Endothelial cell of umbilical vein (primary cell): Measurements from ENCODE around the gene RALGAPB. TPM values are rescaled to one million over a fixed set of nuclear protein-coding genes. Genes with fewer than 3 reads are reported as not detected.

Experiments
- BruUV-seq: library from RNA; stranded (reverse); fragments of 400-500 nt; replicated peaks from 2 replicates; lab custom pipeline; 2021; lab: Mats Ljungman, UMichigan
- CTCF ChIA-PET: fragments of 300-600, 350-600 bp; sonication (Branson Sonifier 250); formaldehyde crosslinking; loops from one replicate; lab custom pipeline; 2021; ENCODE audit warnings: antibody characterized with exemption, inconsistent platforms; lab: Charles Lee
- POLR2A ChIA-PET: fragments of 300-600, 350-600 bp; sonication (Branson Sonifier 250); formaldehyde crosslinking; loops from one replicate; lab custom pipeline; 2021; ENCODE audit warnings: antibody characterized with exemption, inconsistent platforms; lab: Charles Lee
- DNase-seq: peaks from one replicate; pipeline ENCODE4 v3.0.0-alpha.2; 2011; ENCODE audit warnings: low read depth, low spot score
- FAIRE-seq: peaks from 2 replicates; lab custom pipeline; 2011; peaks lifted over from hg19 to GRCh38; lab: Jason Lieb, UNC
- H2AFZ ChIP-seq: 2 replicates; pipeline ENCODE4 v1.6.0; 2012; ENCODE audit warnings: low read depth, low read length, control low read depth, inconsistent platforms
- H3K27ac ChIP-seq: 2 replicates; pipeline ENCODE4 v1.5.1; 2011; ENCODE audit warnings: low read depth, mild to moderate bottlenecking, control low read depth, low read length, moderate library complexity; ENCODE audit not compliant: insufficient read depth
- H3K27me3 ChIP-seq, 2 experiments: 2 replicates each; pipeline versions ENCODE4 v1.6.0 to v1.6.1; 2011; ENCODE audit warnings: low read length in 2 of 2, mixed read lengths in 1 of 2; ENCODE audit not compliant: control insufficient read depth in 2 of 2, insufficient read depth in 2 of 2
- H3K36me3 ChIP-seq, 2 experiments: 2 replicates in 1 of 2; 3 replicates in 1 of 2; pipeline ENCODE4 v1.5.1; 2011; ENCODE audit warnings: low read length in 2 of 2, mild to moderate bottlenecking in 1 of 2, moderate library complexity in 1 of 2; ENCODE audit not compliant: control insufficient read depth in 2 of 2, insufficient read depth in 2 of 2; ENCODE audit errors: extremely low read depth in 1 of 2
- H3K4me1 ChIP-seq: 3 replicates; pipeline ENCODE4 v1.5.1; 2011; ENCODE audit warnings: mild to moderate bottlenecking, low read length; ENCODE audit not compliant: control insufficient read depth, insufficient read depth; ENCODE audit errors: extremely low read depth
- H3K4me2 ChIP-seq: 2 replicates; pipeline ENCODE4 v1.6.1; 2011; ENCODE audit warnings: low read length, control low read depth, mixed read lengths; ENCODE audit not compliant: insufficient read depth
- H3K4me3 ChIP-seq, 3 experiments: fragments of 200-600 bp in 1 of 3; sonication (generic), shearing (Covaris generic) in 1 of 3; replicated peaks in 1 of 3; 2 replicates each; pipeline ENCODE4 v1.5.1; 2011 to 2016; ENCODE audit warnings: control low read depth in 3 of 3, low read length in 3 of 3, mild to moderate bottlenecking in 2 of 3, inconsistent platforms in 1 of 3, low read depth in 1 of 3, moderate library complexity in 1 of 3; ENCODE audit not compliant: insufficient read depth in 1 of 3
- H3K79me2 ChIP-seq: 2 replicates; pipeline ENCODE4 v1.6.0; 2012; ENCODE audit warnings: low read length, inconsistent platforms; ENCODE audit not compliant: control insufficient read depth, insufficient read depth
- H3K9ac ChIP-seq: replicated peaks from 2 replicates; pipeline ENCODE3; 2011; ENCODE audit warnings: low read length, control low read depth; ENCODE audit not compliant: insufficient read depth; ENCODE audit errors: extremely low read depth
- H3K9me1 ChIP-seq: replicated peaks from 3 replicates; pipeline ENCODE4 v1.6.0; 2011; ENCODE audit warnings: mild to moderate bottlenecking, low read length; ENCODE audit not compliant: control insufficient read depth, insufficient read depth; ENCODE audit errors: extremely low read depth
- H3K9me3 ChIP-seq: replicated peaks from 2 replicates; pipeline ENCODE4 v1.5.1; 2012; ENCODE audit warnings: low read length, inconsistent platforms; ENCODE audit not compliant: control insufficient read depth, insufficient read depth
- H4K20me1 ChIP-seq: replicated peaks from 2 replicates; pipeline ENCODE3; 2011; ENCODE audit warnings: mild to moderate bottlenecking, low read length; ENCODE audit not compliant: control insufficient read depth, insufficient read depth; ENCODE audit errors: extremely low read depth
- EZH2 ChIP-seq: IDR thresholded peaks from 2 replicates; pipeline ENCODE4 v1.6.1; 2012; ENCODE audit warnings: borderline replicate concordance, low read depth, mild to moderate bottlenecking, moderate library complexity, low read length, inconsistent platforms; ENCODE audit not compliant: severe bottlenecking
- FOS ChIP-seq: IDR thresholded peaks from 2 replicates; pipeline ENCODE4 v1.6.1; 2011; ENCODE audit warnings: mild to moderate bottlenecking, low read length, moderate library complexity, borderline replicate concordance; ENCODE audit not compliant: insufficient read depth
- GATA2 ChIP-seq: IDR thresholded peaks from 2 replicates; pipeline ENCODE4 v1.7.0; 2011; ENCODE audit warnings: low read depth, mild to moderate bottlenecking, moderate library complexity, mixed read lengths, low read length; ENCODE audit not compliant: insufficient read length, insufficient read depth
- JUN ChIP-seq: IDR thresholded peaks from 2 replicates; pipeline ENCODE4 v1.6.1; 2011; ENCODE audit warnings: borderline replicate concordance, low read depth; ENCODE audit not compliant: insufficient read length, insufficient read depth
- MYC ChIP-seq: IDR thresholded peaks from one replicate; pipeline ENCODE4 v1.6.1; 2011; ENCODE audit warnings: mild to moderate bottlenecking, low read depth, low read length
- POLR2A ChIP-seq: IDR thresholded peaks from 2 replicates; pipeline ENCODE4 v1.6.1; 2012; ENCODE audit warnings: low read depth, mild to moderate bottlenecking, control low read depth, low read length
- POLR2AphosphoS5 ChIP-seq: IDR thresholded peaks from 2 replicates; pipeline ENCODE4 v1.6.1; 2012; ENCODE audit warnings: low read depth, mild to moderate bottlenecking, control low read depth, low read length, moderate library complexity; ENCODE audit not compliant: insufficient read depth
- dilution Hi-C: fragments of 300-500 bp; cut with MboI; formaldehyde crosslinking; loops from one replicate; pipeline ENCODE4 v1.15.0; 2019; ENCODE audit warnings: low sequenced_read_pairs; ENCODE audit not compliant: extremely low pct_ligation_motif_present
- intact Hi-C: fragments of 100-400 bp; cut with micrococcal nuclease; formaldehyde crosslinking; loops from one replicate; pipeline ENCODE4 v1.10.0; 2022
- polyA plus RNA-seq, 4 experiments: library from polyadenylated mRNA; depleted of rRNA in 3 of 4; stranded (reverse) in 3 of 4; unstranded in 1 of 4; fragments of >200 nt; gene quantifications; 2 replicates each; pipeline versions ENCODE4 v1.2.1 to v1.2.3, GENCODE V29; 2011 to 2012; ENCODE audit warnings: missing spikeins in 1 of 4
- total RNA-seq: library from RNA; stranded (reverse); gene quantifications from 2 replicates; pipeline ENCODE4 v1.2.3, GENCODE V29; 2021
- TF ChIP-seq, protein P1 (sequence below): IDR thresholded peaks from 2 replicates; pipeline ENCODE4 v1.6.1; 2011; ENCODE audit not compliant: insufficient read depth, insufficient read length
- TF ChIP-seq, protein P2 (sequence below), 2 donors: IDR thresholded peaks; 1 replicate in 1 of 2; 2 replicates in 1 of 2; pipeline ENCODE4 v1.5.1; 2011; ENCODE audit warnings: low read length in 2 of 2, mild to moderate bottlenecking in 2 of 2, moderate library complexity in 2 of 2, control low read depth in 1 of 2, inconsistent platforms in 1 of 2, low read depth in 1 of 2; ENCODE audit not compliant: insufficient read depth in 1 of 2; ENCODE audit errors: extremely low read depth in 1 of 2

RALGAPB gene
- total and polyA plus RNA-seq, 2 donors (not counting 3 experiments of a cell fraction or from before 2014, with no cell fraction given): 12.8 to 38.7 TPM

DNA sequence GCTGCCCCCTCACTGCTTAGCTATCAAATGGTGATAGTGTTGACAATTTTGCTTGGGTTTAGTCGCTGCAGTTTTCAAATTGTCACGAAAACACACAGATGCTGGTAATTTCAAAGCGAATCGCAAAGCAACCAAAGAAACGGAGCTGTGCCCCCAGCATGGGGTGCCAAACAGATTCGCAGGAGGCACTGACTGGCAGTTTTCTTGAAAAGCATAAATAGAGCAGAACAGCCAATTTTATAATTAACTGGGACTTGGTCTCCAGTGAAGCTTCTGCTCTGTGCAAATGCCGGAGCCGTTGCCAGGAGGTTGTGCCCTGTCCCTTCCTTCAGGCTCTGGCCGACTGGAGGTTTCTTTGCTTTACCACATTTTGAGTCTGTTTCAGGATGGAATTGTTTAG is 147.8 kb downstream of the RALGAPB start:
- Histone ChIP-seq H3K9me1 (no peaks in the 10 kb centered on the region), H3K4me3 (no peak overlapping the region), H3K27ac (no peak overlapping the region), H3K4me1 (no peaks in the 10 kb centered on the region), H3K79me2 (no peaks in the 10 kb centered on the region), H3K4me2 (no peak overlapping the region), H3K9ac (no peak overlapping the region), H3K9me3 (no peaks in the 10 kb centered on the region), H3K36me3 (no peaks in the 10 kb centered on the region), H3K27me3 (peaks cover 14 to 15% of the 10 kb centered on the region in 2 experiments), H4K20me1 (no peaks in the 10 kb centered on the region), H2AFZ (no peak overlapping the region)
- no peak for TF ChIP-seq POLR2AphosphoS5
- no peak for TF ChIP-seq POLR2A
- TF ChIP-seq FOS: no peak
- TF ChIP-seq, protein P1, sequence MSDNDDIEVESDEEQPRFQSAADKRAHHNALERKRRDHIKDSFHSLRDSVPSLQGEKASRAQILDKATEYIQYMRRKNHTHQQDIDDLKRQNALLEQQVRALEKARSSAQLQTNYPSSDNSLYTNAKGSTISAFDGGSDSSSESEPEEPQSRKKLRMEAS: no peak
- TF ChIP-seq JUN: no peak
- TF ChIP-seq, protein P2, sequence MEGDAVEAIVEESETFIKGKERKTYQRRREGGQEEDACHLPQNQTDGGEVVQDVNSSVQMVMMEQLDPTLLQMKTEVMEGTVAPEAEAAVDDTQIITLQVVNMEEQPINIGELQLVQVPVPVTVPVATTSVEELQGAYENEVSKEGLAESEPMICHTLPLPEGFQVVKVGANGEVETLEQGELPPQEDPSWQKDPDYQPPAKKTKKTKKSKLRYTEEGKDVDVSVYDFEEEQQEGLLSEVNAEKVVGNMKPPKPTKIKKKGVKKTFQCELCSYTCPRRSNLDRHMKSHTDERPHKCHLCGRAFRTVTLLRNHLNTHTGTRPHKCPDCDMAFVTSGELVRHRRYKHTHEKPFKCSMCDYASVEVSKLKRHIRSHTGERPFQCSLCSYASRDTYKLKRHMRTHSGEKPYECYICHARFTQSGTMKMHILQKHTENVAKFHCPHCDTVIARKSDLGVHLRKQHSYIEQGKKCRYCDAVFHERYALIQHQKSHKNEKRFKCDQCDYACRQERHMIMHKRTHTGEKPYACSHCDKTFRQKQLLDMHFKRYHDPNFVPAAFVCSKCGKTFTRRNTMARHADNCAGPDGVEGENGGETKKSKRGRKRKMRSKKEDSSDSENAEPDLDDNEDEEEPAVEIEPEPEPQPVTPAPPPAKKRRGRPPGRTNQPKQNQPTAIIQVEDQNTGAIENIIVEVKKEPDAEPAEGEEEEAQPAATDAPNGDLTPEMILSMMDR (IDR thresholded peaks at IDR 0.05; ENCODE audit: extremely low read depth in 1 of 2, insufficient read depth in 1 of 2, low read depth in 1 of 2, low read length in 2 of 2): no peak
- no peak for TF ChIP-seq EZH2
- TF ChIP-seq GATA2: no peak
- TF ChIP-seq MYC: no peak
- DNase-seq (no peak), FAIRE-seq (no peak)
- intact Hi-C loops: no loop called here
- dilution Hi-C loops: no loop called here
- CTCF ChIA-PET: interaction anchor here (1.5 to 1.8 kb wide), 4 partner anchors 11 to 38 kb away, joined by 3 to 12 read pairs (median 5); no protein-coding TSS in a partner anchor
- POLR2A ChIA-PET: no interaction called here
- no TSS peak for BruUV-seq
